Lower lobe of right lung (tissue), 2 donors: ENCODE data around the gene MRPS30. TPM values are rescaled to one million over a fixed set of nuclear protein-coding genes. Genes with fewer than 3 reads are reported as not detected.
A peak's percentile ranks its signal among the peaks of the same experiment; 100 is the strongest.

Experiments used
- ATAC-seq, 2 donors: fragments of 200-7000 bp; cut with Tn5 transposase; one replicate each; pipeline ENCODE4 v1.9.1; 2020 to 2022; ENCODE audit warnings: mild to moderate bottlenecking in 2 of 2, moderate library complexity in 2 of 2
- DNase-seq: peaks from one replicate; pipeline ENCODE4 v3.0.0-alpha.2; 2020
- H3K27ac ChIP-seq: fragments of 200-600 bp; one replicate; pipeline ENCODE4 v1.8.0; 2022
- H3K27me3 ChIP-seq: fragments of 200-600 bp; one replicate; pipeline ENCODE4 v1.8.0; 2022; ENCODE audit warnings: low read depth
- H3K36me3 ChIP-seq: fragments of 200-600 bp; one replicate; pipeline ENCODE4 v1.8.0; 2022; ENCODE audit warnings: mild to moderate bottlenecking
- H3K4me1 ChIP-seq: fragments of 200-600 bp; one replicate; pipeline ENCODE4 v1.8.0; 2022
- H3K4me3 ChIP-seq: fragments of 200-600 bp; one replicate; pipeline ENCODE4 v1.8.0; 2022; ENCODE audit warnings: mild to moderate bottlenecking
- H3K9me3 ChIP-seq: fragments of 200-600 bp; one replicate; pipeline ENCODE4 v1.8.0; 2022
- CTCF ChIP-seq: fragments of 200-600 bp; IDR thresholded peaks from one replicate; pipeline ENCODE4 v1.8.0; 2022; ENCODE audit warnings: antibody characterized with exemption, mild to moderate bottlenecking
- intact Hi-C: fragments of 100-400 bp; cut with DNase I; formaldehyde crosslinking; loops from one replicate; pipeline ENCODE4 v1.11.0; 2022
- total RNA-seq: library from RNA; stranded (reverse); fragmentation: NEBNext Ultra II Directional; extraction: Animal tissue kit (Norgen Biotek cat#: 25700); gene quantifications from one replicate; pipeline ENCODE4 v1.2.1, GENCODE V29; 2021
- donor health status: DM: no; HTN: yes; CAD: no; lungs with severe emphysema.

MRPS30 gene
- total RNA-seq, 1 donor from 2014 or later, result 39.9 TPM

- H3K9me3 ChIP-seq, result no peaks in the 10 kb centered on the region
These were observed 51.5 kb downstream of the MRPS30 start for GRCh38 chr5:44860267-44860666.

GRCh38 chr5:44862808-44863207 lies 54.1 kb downstream of the MRPS30 start:
- DNase-seq, result no peak
- ATAC-seq, result no peak
- no peak overlapping the region for H3K27ac ChIP-seq
- H3K4me3 ChIP-seq, result no peak overlapping the region
- no peaks in the 10 kb centered on the region for H3K27me3 ChIP-seq
- intact Hi-C loops, result no loop called here
- peak; percentile 13 for TF ChIP-seq CTCF
- no peaks in the 10 kb centered on the region for H3K9me3 ChIP-seq
- no peaks in the 10 kb centered on the region for H3K36me3 ChIP-seq
- no peaks in the 10 kb centered on the region for H3K4me1 ChIP-seq

More at GRCh38 chr5:44860267-44860666, 51.5 kb downstream of the MRPS30 start:
- no peak for DNase-seq
- Histone ChIP-seq H3K27me3 (no peaks in the 10 kb centered on the region), H3K4me1 (no peaks in the 10 kb centered on the region), H3K36me3 (no peaks in the 10 kb centered on the region), H3K4me3 (no peak overlapping the region), H3K27ac (no peak overlapping the region)
- ATAC-seq, result no peak
- intact Hi-C loops, result no loop called here
- TF ChIP-seq CTCF, result no peak
